ENCODE data around the gene ODF4.

- TF ChIP-seq CTCF (IDR thresholded peaks at IDR 0.05) (no peak), POLR2A (IDR thresholded peaks at IDR 0.05) (no peak)
These were observed 37.8 kb downstream of the ODF4 start for GRCh38 chr17:8377422-8377821.

All from Peyer's patch (tissue), 4 donors.